H1 (cell line): ENCODE measurements around the gene SCGB3A1. TPM values are rescaled to one million over a fixed set of nuclear protein-coding genes. Genes with fewer than 3 reads are reported as not detected.

ENCODE experiments used
- SIN3A ChIP-seq, 2 experiments: IDR thresholded peaks in 1 of 2; conservative IDR thresholded peaks in 1 of 2; 2 replicates each; pipeline ENCODE4 v1.6.1; 2011 to 2012; ENCODE audit warnings: low read length in 2 of 2, improper control_type of control experiment in 1 of 2, low read depth in 1 of 2, mild to moderate bottlenecking in 1 of 2
- SIRT6 ChIP-seq: IDR thresholded peaks from one replicate; pipeline ENCODE4 v1.7.1; 2012; ENCODE audit warnings: low read length, inconsistent platforms
- SP2 ChIP-seq: IDR thresholded peaks from 2 replicates; pipeline ENCODE4 v1.6.1; 2012; ENCODE audit warnings: mild to moderate bottlenecking, low read length, inconsistent platforms
- polyA plus RNA-seq, 7 experiments: library from polyadenylated mRNA; depleted of rRNA in 3 of 7; stranded (reverse) in 5 of 7; unstranded in 2 of 7; fragments of >200 nt in 5 of 7; fragments of 200-250 nt in 2 of 7; gene quantifications; 1 replicate in 5 of 7; 2 replicates in 1 of 7; 4 replicates in 1 of 7; pipeline versions ENCODE4 v1.2.1 to v1.2.3, GENCODE V29; 2011 to 2013; ENCODE audit warnings: missing spikeins in 2 of 7, mixed read lengths in 2 of 7
- total RNA-seq: library from RNA; stranded (reverse); fragmentation: NEBNext Ultra II Directional; extraction: Animal tissue kit (Norgen Biotek cat#: 25700); gene quantifications from 2 replicates; pipeline ENCODE4 v1.2.1, GENCODE V29; 2021
- TF ChIP-seq, protein P1 (sequence below): fragments of 300-600 bp; sonication (generic); IDR thresholded peaks from 2 replicates; pipeline ENCODE4 v1.7.1; 2012; ENCODE audit warnings: low read length, moderate library complexity, mild to moderate bottlenecking, inconsistent platforms; ENCODE audit not compliant: insufficient replicate concordance
- TF ChIP-seq, protein P2 (sequence below): IDR thresholded peaks from 2 replicates; pipeline ENCODE4 v1.6.1; 2012; ENCODE audit warnings: low read length, inconsistent platforms
- TF ChIP-seq, protein P3 (sequence below), 3 experiments: IDR thresholded peaks; 1 replicate in 2 of 3; 2 replicates in 1 of 3; pipeline versions ENCODE4 v1.5.1 to v1.6.1; 2011; ENCODE audit warnings: low read length in 3 of 3, mild to moderate bottlenecking in 3 of 3, inconsistent platforms in 2 of 3, low read depth in 1 of 3, moderate library complexity in 1 of 3; ENCODE audit not compliant: insufficient read depth in 1 of 3; ENCODE audit errors: control extremely low read depth in 1 of 3
- TF ChIP-seq, protein P4 (sequence below): IDR thresholded peaks from 2 replicates; pipeline ENCODE4 v1.6.1; 2012; ENCODE audit warnings: inconsistent platforms

The SCGB3A1 gene
- total and polyA plus RNA-seq, 2 of the 8 experiments (the other 6 are each of a cell fraction or from before 2014, with no cell fraction given): 0.20 TPM; not detected in 1

DNA sequence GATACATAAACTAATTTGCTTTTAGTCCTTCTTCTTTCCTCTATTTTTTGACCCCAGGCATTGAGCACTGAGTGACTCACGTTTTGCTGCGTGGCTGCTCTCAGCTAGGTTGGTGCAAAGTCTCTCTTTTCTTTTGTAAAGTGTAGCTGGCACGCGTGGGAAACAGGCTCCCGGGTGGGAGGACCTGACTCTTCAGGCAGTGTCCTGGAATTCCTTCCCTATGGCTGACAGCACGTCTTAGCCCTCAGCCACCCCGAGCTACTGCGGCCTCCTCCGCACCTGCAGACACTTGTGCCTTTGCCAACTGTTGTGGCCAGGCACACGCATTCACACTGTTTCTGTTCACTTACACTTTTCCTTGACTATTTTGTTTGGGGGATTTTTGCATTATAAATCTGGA, 877 bp upstream of the SCGB3A1 start (continued):
- TF ChIP-seq, protein P1, sequence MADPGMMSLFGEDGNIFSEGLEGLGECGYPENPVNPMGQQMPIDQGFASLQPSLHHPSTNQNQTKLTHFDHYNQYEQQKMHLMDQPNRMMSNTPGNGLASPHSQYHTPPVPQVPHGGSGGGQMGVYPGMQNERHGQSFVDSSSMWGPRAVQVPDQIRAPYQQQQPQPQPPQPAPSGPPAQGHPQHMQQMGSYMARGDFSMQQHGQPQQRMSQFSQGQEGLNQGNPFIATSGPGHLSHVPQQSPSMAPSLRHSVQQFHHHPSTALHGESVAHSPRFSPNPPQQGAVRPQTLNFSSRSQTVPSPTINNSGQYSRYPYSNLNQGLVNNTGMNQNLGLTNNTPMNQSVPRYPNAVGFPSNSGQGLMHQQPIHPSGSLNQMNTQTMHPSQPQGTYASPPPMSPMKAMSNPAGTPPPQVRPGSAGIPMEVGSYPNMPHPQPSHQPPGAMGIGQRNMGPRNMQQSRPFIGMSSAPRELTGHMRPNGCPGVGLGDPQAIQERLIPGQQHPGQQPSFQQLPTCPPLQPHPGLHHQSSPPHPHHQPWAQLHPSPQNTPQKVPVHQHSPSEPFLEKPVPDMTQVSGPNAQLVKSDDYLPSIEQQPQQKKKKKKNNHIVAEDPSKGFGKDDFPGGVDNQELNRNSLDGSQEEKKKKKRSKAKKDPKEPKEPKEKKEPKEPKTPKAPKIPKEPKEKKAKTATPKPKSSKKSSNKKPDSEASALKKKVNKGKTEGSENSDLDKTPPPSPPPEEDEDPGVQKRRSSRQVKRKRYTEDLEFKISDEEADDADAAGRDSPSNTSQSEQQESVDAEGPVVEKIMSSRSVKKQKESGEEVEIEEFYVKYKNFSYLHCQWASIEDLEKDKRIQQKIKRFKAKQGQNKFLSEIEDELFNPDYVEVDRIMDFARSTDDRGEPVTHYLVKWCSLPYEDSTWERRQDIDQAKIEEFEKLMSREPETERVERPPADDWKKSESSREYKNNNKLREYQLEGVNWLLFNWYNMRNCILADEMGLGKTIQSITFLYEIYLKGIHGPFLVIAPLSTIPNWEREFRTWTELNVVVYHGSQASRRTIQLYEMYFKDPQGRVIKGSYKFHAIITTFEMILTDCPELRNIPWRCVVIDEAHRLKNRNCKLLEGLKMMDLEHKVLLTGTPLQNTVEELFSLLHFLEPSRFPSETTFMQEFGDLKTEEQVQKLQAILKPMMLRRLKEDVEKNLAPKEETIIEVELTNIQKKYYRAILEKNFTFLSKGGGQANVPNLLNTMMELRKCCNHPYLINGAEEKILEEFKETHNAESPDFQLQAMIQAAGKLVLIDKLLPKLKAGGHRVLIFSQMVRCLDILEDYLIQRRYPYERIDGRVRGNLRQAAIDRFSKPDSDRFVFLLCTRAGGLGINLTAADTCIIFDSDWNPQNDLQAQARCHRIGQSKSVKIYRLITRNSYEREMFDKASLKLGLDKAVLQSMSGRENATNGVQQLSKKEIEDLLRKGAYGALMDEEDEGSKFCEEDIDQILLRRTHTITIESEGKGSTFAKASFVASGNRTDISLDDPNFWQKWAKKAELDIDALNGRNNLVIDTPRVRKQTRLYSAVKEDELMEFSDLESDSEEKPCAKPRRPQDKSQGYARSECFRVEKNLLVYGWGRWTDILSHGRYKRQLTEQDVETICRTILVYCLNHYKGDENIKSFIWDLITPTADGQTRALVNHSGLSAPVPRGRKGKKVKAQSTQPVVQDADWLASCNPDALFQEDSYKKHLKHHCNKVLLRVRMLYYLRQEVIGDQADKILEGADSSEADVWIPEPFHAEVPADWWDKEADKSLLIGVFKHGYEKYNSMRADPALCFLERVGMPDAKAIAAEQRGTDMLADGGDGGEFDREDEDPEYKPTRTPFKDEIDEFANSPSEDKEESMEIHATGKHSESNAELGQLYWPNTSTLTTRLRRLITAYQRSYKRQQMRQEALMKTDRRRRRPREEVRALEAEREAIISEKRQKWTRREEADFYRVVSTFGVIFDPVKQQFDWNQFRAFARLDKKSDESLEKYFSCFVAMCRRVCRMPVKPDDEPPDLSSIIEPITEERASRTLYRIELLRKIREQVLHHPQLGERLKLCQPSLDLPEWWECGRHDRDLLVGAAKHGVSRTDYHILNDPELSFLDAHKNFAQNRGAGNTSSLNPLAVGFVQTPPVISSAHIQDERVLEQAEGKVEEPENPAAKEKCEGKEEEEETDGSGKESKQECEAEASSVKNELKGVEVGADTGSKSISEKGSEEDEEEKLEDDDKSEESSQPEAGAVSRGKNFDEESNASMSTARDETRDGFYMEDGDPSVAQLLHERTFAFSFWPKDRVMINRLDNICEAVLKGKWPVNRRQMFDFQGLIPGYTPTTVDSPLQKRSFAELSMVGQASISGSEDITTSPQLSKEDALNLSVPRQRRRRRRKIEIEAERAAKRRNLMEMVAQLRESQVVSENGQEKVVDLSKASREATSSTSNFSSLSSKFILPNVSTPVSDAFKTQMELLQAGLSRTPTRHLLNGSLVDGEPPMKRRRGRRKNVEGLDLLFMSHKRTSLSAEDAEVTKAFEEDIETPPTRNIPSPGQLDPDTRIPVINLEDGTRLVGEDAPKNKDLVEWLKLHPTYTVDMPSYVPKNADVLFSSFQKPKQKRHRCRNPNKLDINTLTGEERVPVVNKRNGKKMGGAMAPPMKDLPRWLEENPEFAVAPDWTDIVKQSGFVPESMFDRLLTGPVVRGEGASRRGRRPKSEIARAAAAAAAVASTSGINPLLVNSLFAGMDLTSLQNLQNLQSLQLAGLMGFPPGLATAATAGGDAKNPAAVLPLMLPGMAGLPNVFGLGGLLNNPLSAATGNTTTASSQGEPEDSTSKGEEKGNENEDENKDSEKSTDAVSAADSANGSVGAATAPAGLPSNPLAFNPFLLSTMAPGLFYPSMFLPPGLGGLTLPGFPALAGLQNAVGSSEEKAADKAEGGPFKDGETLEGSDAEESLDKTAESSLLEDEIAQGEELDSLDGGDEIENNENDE: no peak
- no peak for TF ChIP-seq SIRT6
- TF ChIP-seq, protein P2, sequence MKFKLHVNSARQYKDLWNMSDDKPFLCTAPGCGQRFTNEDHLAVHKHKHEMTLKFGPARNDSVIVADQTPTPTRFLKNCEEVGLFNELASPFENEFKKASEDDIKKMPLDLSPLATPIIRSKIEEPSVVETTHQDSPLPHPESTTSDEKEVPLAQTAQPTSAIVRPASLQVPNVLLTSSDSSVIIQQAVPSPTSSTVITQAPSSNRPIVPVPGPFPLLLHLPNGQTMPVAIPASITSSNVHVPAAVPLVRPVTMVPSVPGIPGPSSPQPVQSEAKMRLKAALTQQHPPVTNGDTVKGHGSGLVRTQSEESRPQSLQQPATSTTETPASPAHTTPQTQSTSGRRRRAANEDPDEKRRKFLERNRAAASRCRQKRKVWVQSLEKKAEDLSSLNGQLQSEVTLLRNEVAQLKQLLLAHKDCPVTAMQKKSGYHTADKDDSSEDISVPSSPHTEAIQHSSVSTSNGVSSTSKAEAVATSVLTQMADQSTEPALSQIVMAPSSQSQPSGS: no peak
- TF ChIP-seq SP2: no peak
- TF ChIP-seq, protein P3, sequence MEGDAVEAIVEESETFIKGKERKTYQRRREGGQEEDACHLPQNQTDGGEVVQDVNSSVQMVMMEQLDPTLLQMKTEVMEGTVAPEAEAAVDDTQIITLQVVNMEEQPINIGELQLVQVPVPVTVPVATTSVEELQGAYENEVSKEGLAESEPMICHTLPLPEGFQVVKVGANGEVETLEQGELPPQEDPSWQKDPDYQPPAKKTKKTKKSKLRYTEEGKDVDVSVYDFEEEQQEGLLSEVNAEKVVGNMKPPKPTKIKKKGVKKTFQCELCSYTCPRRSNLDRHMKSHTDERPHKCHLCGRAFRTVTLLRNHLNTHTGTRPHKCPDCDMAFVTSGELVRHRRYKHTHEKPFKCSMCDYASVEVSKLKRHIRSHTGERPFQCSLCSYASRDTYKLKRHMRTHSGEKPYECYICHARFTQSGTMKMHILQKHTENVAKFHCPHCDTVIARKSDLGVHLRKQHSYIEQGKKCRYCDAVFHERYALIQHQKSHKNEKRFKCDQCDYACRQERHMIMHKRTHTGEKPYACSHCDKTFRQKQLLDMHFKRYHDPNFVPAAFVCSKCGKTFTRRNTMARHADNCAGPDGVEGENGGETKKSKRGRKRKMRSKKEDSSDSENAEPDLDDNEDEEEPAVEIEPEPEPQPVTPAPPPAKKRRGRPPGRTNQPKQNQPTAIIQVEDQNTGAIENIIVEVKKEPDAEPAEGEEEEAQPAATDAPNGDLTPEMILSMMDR (IDR thresholded peaks at IDR 0.05; ENCODE audit: control extremely low read depth in 1 of 3, insufficient read depth in 1 of 3, low read depth in 1 of 3, low read length in 3 of 3): no peak
- TF ChIP-seq SIN3A (conservative IDR thresholded peaks at IDR 0.05 in 1 of 2, IDR thresholded peaks at IDR 0.05 in 1 of 2; ENCODE audit: low read depth in 1 of 2, low read length in 2 of 2): no peak
- TF ChIP-seq, protein P4, sequence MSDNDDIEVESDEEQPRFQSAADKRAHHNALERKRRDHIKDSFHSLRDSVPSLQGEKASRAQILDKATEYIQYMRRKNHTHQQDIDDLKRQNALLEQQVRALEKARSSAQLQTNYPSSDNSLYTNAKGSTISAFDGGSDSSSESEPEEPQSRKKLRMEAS: no peak
